EL (cell line): ENCODE results near the gene DDX39A.
"Not testable (repeated sequence)": the region's sequence is repeated elsewhere in the genome, so short reads cannot be mapped to it uniquely, and the experiment has no call there.

Source experiments
- DNase-seq: peaks from one replicate; pipeline ENCODE4 v3.0.0-alpha.2; 2016

DDX39A gene

GRCh38 chr19:14419106-14419813 lies at the start of gene DDX39A:
TSS of gene DDX39A (minus strand) at chr19:14419341. CDS start at chr19:14413220, 6,121 bp downstream.
- peak; percentile 100 for DNase-seq

GRCh38 chr19:14467816-14468215 lies 48.7 kb upstream of the DDX39A start:
- peak; percentile 27 for DNase-seq

- DNase-seq = no peak
Observed at GRCh38 chr19:14467391-14467790, 48.2 kb upstream of the DDX39A start.

- DNase-seq = no peak
Observed at GRCh38 chr19:14463747-14464146, 44.6 kb upstream of the DDX39A start.

- DNase-seq = not testable (repeated sequence)
Observed at GRCh38 chr19:14462401-14462800, 43.3 kb upstream of the DDX39A start.

GRCh38 chr19:14460935-14461334 lies 41.8 kb upstream of the DDX39A start:
- DNase-seq = no peak

- DNase-seq = no peak
Observed at GRCh38 chr19:14459703-14460102, 40.6 kb upstream of the DDX39A start.

GRCh38 chr19:14452303-14452702 lies 33.2 kb upstream of the DDX39A start:
- DNase-seq = not testable (repeated sequence)

GRCh38 chr19:14450876-14451275 lies 31.7 kb upstream of the DDX39A start:
- DNase-seq = no peak

- peak; percentile 60 for DNase-seq
Observed at GRCh38 chr19:14450168-14450874, 31.2 kb upstream of the DDX39A start.

GRCh38 chr19:14449321-14449720 lies 30.2 kb upstream of the DDX39A start:
- no peak for DNase-seq

GRCh38 chr19:14446336-14447036 lies 27.3 kb upstream of the DDX39A start:
- DNase-seq = no peak

- DNase-seq = no peak
Observed at GRCh38 chr19:14443632-14444216, 24.6 kb upstream of the DDX39A start.

- DNase-seq = no peak
Observed at GRCh38 chr19:14442891-14443631, 23.9 kb upstream of the DDX39A start.

- DNase-seq = no peak
Observed at GRCh38 chr19:14441041-14441938, 22.1 kb upstream of the DDX39A start.

- DNase-seq = no peak
Observed at GRCh38 chr19:14440049-14440448, 20.9 kb upstream of the DDX39A start.

- no peak for DNase-seq
Observed at GRCh38 chr19:14439014-14439413, 19.9 kb upstream of the DDX39A start.

GRCh38 chr19:14437578-14438140 lies 18.5 kb upstream of the DDX39A start:
- DNase-seq = peak; percentile 52

- no peak for DNase-seq
Observed at GRCh38 chr19:14435320-14436050, 16.3 kb upstream of the DDX39A start.

- DNase-seq = peak; percentile 76
Observed at GRCh38 chr19:14434543-14435319, 15.6 kb upstream of the DDX39A start.
